ENCODE data around the gene FBXO34.
"Not testable (repeated sequence)": the region's sequence is repeated elsewhere in the genome, so short reads cannot be mapped to it uniquely, and the experiment has no call there.

FBXO34 gene

DNA sequence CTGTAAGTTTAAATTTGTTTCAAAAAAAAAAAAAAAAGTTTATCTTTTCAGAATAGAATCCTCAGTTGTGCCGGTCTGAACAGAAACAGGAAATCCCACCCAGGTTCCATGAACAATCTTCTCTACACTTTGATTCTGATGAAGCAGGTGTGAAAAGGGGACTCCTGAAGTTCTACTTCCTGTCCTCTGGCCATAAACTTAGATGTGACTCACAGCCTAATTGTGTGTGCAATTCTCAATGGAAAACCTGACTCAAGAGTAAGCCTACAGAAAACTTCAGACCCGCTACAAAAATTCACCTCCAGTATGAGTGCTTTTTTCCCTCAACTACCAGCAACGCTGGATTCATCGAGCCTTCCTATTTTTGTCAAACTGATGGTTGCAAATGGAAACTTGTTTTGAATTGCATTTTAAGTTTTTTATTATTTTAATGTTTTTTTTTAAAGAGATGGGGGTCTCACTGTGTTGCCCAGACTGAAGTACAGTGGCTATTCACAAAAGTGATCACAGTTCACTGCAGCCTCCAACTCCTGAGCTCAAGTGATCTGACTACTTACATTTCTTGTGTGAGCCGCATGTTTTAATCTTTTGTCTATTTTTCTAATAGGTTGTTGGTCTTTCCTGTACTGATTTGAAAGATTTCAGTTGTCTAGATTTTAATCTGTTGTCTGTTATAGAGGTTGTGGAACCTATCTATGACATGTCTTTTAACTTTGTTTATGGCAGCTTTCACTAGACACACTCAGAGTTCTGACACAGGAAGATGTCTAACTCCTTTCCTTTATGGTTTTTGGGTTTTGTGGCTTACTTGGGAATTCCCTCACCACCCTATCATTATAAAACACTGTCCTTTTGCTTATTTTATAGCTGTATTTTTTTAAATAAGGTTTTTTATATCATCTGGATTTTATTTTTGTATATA is 102.8 kb downstream of the FBXO34 start:
- no peak for DNase-seq (ENCODE audit: insufficient read length, low spot score)
- no peak for FAIRE-seq

DNA sequence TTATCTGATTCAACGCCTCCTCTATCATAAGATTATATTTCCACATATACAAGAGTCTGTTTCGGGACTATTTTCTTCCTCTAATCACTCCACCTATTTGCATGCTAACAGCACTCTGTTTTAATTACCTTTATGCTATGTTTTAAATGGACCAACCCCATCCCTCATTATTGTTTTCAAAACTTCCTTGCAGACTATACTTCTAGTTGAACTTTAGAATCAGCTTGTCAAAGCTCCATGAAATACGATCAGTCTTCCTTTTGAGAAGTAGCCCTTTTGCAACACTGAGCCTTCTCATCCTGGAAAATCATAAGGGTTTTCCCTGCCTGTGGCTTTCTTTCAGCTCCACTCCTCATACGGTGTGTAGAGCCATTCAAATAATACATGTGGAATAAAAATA is 103.5 kb downstream of the FBXO34 start:
- FAIRE-seq: peak; percentile 40
- no peak for DNase-seq (ENCODE audit: insufficient read length, low spot score)

DNA sequence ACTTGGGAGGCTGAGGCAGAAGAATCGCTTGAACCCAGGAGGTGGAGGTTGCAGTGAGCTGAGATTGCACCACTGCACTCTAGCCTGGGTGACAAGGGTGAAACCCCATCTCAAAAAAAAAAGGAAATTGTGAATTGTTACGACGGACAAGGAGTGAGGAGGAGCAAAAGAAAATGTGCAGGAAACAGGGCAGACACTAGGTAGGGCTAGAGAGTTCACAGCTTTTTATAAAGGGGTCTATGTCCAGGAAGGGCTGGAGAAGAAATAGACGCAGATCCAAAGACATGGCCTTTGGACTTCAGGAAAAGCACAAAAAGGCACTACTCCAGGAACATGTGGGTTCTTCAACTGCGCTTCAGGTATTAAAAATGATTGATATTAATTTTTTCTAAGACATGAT is 106.0 kb downstream of the FBXO34 start:
- DNase-seq (ENCODE audit: insufficient read length, low spot score) (no peak), FAIRE-seq (no peak)

DNA sequence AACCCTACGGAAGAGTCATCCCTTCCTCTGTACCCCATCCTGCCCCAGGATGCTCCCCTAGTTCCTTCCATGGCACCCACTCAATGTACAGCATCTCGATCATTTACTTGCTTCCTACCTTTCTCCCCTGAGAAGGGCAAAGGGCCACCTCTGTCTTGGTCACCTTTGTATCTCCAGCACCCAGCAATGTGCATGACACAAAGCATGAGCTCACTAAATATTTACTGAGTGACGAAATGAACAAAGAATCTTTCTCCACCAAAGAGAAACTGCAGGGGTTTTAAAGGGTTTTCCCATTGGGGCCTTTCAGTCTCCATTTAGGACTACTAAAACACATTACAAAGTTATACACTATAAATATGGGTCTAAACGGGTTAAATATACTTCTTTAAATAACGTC is 109.8 kb downstream of the FBXO34 start:
- DNase-seq (ENCODE audit: insufficient read length, low spot score): no peak
- FAIRE-seq: peak; percentile 76

DNA sequence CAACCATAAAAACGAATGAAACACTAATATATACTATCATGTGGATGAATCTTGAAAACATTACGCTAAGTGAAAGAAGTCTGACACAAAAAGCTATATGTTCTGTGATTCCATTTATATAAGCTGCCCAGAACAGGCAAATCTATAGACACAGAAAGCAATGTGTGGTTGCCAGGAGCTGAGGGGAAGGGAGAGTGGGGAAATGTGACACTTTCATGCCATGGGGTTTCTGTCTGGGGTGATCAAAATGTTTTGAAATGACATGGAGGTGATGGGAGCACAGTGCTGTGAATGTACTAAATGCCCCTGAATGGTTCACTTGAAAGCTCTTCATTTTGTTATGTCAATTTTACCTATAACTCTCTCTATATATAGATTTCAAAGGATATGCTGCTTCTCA is 110.3 kb downstream of the FBXO34 start:
- FAIRE-seq (no peak), DNase-seq (ENCODE audit: insufficient read length, low spot score) (no peak)

DNA sequence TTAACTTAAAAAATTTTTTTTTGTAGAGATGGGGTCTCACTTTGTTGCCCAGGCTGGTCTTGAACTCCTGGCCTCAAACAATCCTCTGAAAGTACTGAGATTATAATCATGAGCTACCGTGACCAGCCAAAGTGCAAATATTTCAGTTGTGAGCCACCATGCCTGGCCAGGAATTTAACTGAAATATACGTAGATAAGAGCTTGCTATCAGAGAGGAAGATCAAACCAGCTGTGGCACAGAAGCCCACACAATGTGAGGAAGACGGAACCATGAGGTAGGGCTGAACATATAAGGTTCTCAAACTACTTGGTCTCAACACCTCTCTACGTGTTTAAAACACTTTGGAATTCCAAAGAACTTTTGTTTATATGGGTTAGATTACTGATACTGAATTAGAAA is 111.3 kb downstream of the FBXO34 start:
- DNase-seq (ENCODE audit: insufficient read length, low spot score): no peak
- FAIRE-seq: peak; percentile 89

DNA sequence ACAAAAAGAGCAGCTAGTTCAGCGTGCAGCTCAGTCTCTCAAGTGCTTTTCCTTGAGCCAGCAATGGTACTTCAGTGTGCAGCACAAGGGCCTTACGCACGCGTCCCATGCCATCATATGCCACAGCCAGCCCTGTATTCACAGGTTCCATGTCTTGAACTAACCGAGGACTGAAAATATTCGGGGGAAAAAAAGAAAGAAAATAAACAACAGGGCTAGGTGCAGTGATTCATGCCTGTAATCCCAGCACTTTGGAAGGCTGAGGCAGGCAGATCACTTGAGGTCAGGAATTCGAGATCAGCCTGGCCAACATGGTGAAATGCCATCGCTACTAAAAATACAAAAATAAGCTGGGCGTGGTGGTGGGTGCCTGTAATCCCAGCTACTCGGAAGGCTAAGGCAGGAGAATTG is 111.8 kb downstream of the FBXO34 start:
- DNase-seq (ENCODE audit: insufficient read length, low spot score); FAIRE-seq: not testable (repeated sequence)

DNA sequence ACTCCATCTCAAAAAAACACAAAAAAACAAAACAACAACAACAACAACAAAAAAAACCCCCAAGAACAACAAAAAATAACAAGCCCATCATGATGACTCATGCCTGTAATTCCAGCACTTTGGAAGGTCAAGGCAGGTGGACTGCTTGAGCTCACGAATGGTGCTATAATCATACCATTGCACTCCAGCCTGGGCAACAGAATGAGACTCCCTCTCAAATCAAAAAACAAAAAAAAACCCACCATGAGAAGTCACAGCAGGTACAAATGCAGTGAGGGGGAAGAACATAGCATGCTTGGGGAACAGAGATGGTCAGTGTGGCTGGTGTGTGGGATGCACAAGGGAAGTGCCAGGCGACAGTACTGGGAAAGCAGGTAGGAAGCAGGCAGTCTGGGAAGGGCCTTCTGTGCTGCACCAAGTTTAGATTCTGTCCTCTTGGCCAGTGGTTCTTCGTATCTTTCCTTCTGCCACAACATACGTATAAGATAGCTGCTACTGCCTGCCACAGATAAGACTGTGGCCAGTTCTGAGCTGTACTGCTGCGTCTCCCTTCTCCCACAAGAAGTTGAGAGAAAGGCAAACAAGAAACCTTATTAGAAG is 112.4 kb downstream of the FBXO34 start:
- FAIRE-seq: peak; percentile 97
- DNase-seq (ENCODE audit: insufficient read length, low spot score): no peak

DNA sequence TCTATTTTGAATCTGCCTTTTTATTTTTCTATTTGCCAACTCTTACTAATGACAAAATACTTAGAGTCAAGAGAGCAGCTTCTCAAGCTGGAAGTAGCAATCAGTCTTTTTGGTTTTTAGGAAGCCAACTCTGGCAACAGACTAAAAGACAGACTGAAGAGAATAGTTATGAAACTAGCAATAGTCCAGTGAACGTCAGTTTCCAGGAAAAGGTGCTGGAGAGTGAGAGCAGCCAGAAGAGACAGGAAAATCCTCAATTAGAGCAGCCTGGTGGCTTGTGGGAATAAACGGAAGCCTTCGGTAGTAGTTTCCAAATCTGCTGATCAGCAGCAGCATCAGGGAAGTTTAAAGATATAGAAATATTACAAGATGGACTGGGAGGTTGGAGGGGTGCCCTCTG is 113.3 kb downstream of the FBXO34 start:
- peak; percentile 13 for FAIRE-seq
- DNase-seq (ENCODE audit: insufficient read length, low spot score): no peak

DNA sequence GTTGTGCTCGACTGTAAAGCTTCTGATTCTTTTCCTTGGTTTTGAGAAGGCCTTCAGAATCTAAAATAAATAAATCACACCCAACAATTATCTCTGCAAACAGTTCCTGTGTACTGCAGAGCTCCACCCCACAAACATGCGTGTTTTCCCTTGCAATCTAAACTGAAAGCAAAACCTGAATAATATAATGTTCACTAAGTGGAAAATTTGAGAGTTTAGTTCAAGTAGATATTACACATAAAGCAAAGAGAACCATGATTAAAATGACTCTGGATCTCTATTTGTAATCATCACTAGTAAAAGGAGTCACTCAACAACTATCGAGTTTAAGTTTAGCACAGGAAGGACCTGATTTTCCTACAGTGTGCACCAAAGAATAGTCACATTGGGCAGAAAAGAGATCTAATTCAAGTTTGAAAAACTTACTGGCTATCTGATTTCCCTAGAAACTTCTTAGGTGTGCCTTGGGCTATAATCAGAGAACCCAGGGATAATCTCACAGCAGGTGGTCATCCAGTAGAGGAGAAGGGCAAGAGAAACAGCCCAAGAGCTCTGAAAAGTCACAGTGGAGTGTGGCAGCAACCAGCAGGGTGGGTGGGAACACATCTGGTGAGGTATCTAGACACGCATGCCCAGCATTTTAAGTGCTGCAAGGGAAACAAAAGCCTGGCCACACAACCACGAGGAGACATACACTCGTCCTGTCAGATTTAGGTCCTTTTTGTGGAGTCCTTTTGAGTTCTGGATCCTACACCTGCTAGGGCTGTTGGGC is 115.0 kb downstream of the FBXO34 start:
- FAIRE-seq: peak; percentile 44
- DNase-seq (ENCODE audit: insufficient read length, low spot score): no peak

DNA sequence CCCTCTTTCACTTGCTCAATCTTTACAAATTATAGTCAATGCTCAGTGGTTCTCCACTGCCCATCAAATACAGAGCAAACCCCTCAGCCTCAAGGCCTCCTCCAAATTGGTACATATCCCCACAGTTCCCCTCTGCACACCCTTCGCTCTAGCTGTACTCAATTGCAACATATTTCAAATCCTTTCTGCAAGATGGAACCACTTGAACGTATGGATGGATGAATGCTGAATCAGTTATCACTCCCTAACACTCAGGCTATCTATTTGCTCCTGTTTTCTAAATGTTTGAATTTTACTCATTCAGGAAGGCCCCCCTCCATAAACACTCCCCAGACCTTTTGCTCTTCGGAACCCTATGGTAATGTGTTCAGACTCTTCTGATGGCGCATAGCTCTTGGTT is 115.9 kb downstream of the FBXO34 start:
- peak; percentile 86 for FAIRE-seq
- no peak for DNase-seq (ENCODE audit: insufficient read length, low spot score)

DNA sequence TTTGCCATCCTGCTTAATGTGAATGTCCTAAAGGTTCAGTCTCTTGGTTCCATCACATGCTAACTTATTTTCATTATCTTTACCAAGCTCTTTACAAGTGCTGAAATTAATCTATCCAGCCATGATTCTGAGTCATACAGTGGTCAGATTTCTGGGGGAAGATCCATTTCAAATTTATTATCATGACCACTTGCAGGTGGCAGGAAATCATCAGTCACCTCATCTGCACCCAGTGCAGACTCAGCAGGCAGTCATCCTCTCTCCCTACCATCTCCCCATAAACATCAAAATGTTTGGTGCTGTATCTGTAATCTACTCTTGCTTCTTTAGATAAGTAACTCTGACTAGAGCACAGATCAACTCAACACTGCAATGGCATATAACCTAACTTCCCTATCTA is 116.9 kb downstream of the FBXO34 start:
- FAIRE-seq (peak; percentile 95), DNase-seq (ENCODE audit: insufficient read length, low spot score) (peak; percentile 85)

DNA sequence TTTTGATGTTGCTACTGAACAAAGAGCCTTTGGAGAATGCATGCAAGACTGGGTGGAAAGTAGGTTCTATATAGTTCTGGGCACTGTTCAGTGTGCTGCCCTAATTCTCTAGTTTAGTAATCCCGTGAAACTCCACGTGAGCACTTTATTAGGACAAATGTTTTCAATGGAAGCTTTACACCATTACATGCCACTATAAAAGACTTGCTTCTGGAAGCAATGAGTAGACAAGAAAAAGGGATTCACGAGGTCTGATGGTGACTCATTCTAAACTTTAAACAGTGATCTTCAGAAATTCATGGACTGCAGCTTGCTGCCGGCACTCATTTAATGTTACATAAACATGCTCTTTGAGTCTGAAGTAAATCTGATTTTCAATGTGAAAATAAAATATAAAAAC is 118.1 kb downstream of the FBXO34 start:
- FAIRE-seq (peak; percentile 94), DNase-seq (ENCODE audit: insufficient read length, low spot score) (no peak)

DNA sequence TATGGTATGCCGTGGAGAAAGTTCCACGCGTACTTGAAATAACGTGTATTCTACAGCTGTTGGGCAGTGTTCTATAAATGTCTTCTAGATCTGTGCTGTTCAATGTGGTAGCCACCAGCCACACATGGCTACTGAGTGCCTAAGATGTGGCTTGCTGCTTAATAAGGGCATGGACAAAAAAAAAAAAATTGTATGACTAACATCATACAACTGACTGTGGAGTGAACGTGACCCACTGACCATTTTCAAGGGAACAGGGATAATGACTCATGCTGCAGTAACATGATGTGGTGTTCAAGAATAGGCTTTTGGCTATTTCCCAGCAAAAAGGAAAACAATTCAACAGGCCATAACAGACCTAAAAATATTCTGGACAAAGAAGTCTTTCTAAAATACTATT is 127.5 kb downstream of the FBXO34 start:
- peak; percentile 95 for DNase-seq (ENCODE audit: insufficient read length, low spot score)
- peak; percentile 100 for FAIRE-seq

DNA sequence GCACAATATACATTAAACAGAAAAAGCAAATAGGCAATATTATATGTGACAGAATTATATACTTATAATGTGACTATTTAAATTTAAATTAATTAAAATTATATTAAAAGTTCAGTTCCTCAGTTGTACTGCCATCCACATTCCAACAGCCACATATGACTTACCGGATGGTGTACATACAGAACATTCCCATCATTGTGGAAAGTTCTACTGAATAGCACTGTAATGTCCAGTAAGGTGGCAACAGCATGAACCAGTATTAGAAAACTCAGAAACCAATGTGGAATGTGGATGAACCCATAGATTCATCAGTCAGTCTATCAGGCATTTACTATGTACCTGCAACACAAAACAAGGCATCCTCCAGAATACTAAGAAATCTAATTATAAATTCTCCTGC is 128.0 kb downstream of the FBXO34 start:
- no peak for DNase-seq (ENCODE audit: insufficient read length, low spot score)
- FAIRE-seq: no peak

DNA sequence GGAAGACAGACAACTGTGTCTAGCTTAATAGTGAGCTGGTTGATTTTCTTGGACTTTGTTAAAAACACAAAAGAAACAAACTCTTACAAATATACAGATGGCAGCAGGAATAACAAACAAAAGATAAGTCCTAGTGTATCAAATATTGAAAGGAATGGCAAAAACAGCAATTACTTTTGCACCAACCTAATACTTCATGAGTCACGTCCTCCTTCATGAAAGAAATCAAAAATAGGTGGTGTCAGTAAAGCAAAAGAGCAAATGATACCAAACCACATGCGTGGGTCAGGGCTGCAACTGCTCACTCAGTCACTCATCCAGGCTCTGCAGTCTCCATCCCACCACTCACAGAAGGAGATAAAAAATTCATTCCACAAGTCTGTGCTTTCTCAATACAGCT is 128.6 kb downstream of the FBXO34 start:
- FAIRE-seq: no peak
- DNase-seq (ENCODE audit: insufficient read length, low spot score): no peak

DNA sequence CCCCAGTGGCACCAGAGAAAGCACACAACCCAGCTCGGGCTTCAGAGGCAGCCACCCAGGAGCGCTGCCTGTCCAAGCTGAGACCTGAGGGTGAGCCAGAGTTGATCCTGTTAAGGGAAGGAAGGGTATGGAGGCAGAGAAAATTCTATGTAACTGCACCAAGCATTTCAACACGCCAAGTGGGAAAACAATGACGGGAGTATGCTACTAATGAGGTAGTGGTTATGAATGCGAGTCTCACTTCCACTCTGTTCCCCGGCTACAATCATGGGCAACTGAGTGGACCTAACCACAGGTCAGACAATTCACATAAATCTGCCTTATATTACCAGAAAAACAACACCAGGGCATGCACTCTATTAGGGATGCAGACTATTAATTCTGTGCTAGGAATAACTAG is 130.5 kb downstream of the FBXO34 start:
- peak; percentile 85 for FAIRE-seq

More for the DNA sequence above, 130.5 kb downstream of the FBXO34 start:
- no peak for DNase-seq (ENCODE audit: insufficient read length, low spot score)
